Uterus (tissue), 2 donors: ENCODE measurements around the gene CREB3L2.
"Not testable (repeated sequence)": the region's sequence is repeated elsewhere in the genome, so short reads cannot be mapped to it uniquely, and the experiment has no call there.

ENCODE experiments used
- POLR2A ChIP-seq, 2 donors: fragments of 450-650 bp; IDR thresholded peaks; one replicate each; pipeline ENCODE4 v1.6.1; 2016; ENCODE audit warnings: antibody characterized with exemption in 2 of 2, mild to moderate bottlenecking in 1 of 2, moderate library complexity in 1 of 2
- TF ChIP-seq, protein P1 (sequence below), 4 experiments: fragments of 200-600 bp in 2 of 4; fragments of 450-650 bp in 2 of 4; sonication (generic) in 2 of 4; IDR thresholded peaks; one replicate each; pipeline ENCODE4 v1.5.1; 2016 to 2019; ENCODE audit warnings: antibody characterized with exemption in 4 of 4, mild to moderate bottlenecking in 2 of 4, moderate library complexity in 1 of 4

DNA sequence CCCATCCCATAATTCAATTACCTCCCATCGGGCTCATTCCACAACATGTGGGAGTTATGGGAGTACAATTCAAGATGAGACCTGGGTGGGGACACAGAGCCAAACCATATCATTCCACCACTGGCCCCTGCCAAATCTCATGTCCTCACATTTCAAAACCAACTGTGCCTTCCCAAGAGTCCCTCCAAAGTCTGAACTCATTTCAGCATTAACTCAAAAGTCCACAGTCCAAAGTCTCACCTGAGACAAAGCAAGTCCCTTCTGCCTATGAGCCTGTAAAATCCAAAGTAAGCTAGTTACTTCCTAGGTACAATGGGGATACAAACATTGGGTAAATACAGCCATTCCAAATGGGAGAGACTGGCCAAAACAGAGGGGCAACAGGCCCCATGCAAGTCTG, 170.3 kb downstream of the CREB3L2 start:
- TF ChIP-seq, protein P1, sequence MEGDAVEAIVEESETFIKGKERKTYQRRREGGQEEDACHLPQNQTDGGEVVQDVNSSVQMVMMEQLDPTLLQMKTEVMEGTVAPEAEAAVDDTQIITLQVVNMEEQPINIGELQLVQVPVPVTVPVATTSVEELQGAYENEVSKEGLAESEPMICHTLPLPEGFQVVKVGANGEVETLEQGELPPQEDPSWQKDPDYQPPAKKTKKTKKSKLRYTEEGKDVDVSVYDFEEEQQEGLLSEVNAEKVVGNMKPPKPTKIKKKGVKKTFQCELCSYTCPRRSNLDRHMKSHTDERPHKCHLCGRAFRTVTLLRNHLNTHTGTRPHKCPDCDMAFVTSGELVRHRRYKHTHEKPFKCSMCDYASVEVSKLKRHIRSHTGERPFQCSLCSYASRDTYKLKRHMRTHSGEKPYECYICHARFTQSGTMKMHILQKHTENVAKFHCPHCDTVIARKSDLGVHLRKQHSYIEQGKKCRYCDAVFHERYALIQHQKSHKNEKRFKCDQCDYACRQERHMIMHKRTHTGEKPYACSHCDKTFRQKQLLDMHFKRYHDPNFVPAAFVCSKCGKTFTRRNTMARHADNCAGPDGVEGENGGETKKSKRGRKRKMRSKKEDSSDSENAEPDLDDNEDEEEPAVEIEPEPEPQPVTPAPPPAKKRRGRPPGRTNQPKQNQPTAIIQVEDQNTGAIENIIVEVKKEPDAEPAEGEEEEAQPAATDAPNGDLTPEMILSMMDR (IDR thresholded peaks at IDR 0.05): not testable (repeated sequence)
- TF ChIP-seq POLR2A (IDR thresholded peaks at IDR 0.05): not testable (repeated sequence)
